H9 (cell line): ENCODE results near the gene NAA60. TPM values are rescaled to one million over a fixed set of nuclear protein-coding genes. Genes with fewer than 3 reads are reported as not detected.

Experiments used
- DNase-seq: peaks from one replicate; pipeline ENCODE4 v3.0.0-alpha.2; 2017
- H2AFZ ChIP-seq: one replicate; pipeline ENCODE4 v1.6.1; 2013; ENCODE audit warnings: mild to moderate bottlenecking, low read length, control low read depth, moderate library complexity
- H2AK5ac ChIP-seq: 2 replicates; pipeline ENCODE4 v1.6.1; 2013; ENCODE audit warnings: low read length, control low read depth, mixed read lengths; ENCODE audit not compliant: insufficient read length
- H2BK120ac ChIP-seq: one replicate; pipeline ENCODE4 v1.6.1; 2013; ENCODE audit warnings: low read depth, mild to moderate bottlenecking, low read length, control low read depth, inconsistent platforms; ENCODE audit not compliant: poor library complexity, severe bottlenecking
- H2BK12ac ChIP-seq: 2 replicates; pipeline ENCODE4 v1.6.1; 2013; ENCODE audit warnings: low read length, control low read depth, mixed read lengths, low read depth; ENCODE audit not compliant: insufficient read length
- H2BK15ac ChIP-seq: 2 replicates; pipeline ENCODE4 v1.6.1; 2013; ENCODE audit warnings: low read depth, low read length, control low read depth
- H2BK20ac ChIP-seq: one replicate; pipeline ENCODE4 v1.6.1; 2013; ENCODE audit warnings: low read depth, mild to moderate bottlenecking, low read length, control low read depth, inconsistent platforms; ENCODE audit not compliant: poor library complexity, severe bottlenecking
- H2BK5ac ChIP-seq: 2 replicates; pipeline ENCODE4 v1.6.1; 2013; ENCODE audit warnings: low read length, control low read depth, mixed read lengths; ENCODE audit not compliant: insufficient read length
- H3K14ac ChIP-seq: 2 replicates; pipeline ENCODE4 v1.6.1; 2013; ENCODE audit warnings: low read length, control low read depth; ENCODE audit not compliant: insufficient read depth
- H3K18ac ChIP-seq: 2 replicates; pipeline ENCODE4 v1.6.1; 2013; ENCODE audit warnings: low read depth, mild to moderate bottlenecking, mixed read lengths, low read length, control low read depth; ENCODE audit not compliant: insufficient read length
- H3K23ac ChIP-seq: 2 replicates; pipeline ENCODE4 v1.6.1; 2013; ENCODE audit warnings: low read length, control low read depth, mixed read lengths, low read depth; ENCODE audit not compliant: insufficient read length
- H3K23me2 ChIP-seq: 2 replicates; pipeline ENCODE4 v1.6.1; 2013; ENCODE audit warnings: low read depth, mild to moderate bottlenecking, mixed read lengths, low read length, control low read depth; ENCODE audit not compliant: insufficient read length, poor library complexity, severe bottlenecking
- H3K27ac ChIP-seq: 2 replicates; pipeline ENCODE4 v1.5.1; 2013; ENCODE audit warnings: low read length, control low read depth, mixed read lengths, low read depth; ENCODE audit not compliant: insufficient read length
- H3K27me3 ChIP-seq: 2 replicates; pipeline ENCODE4 v1.6.1; 2013; ENCODE audit warnings: low read length, control low read depth, inconsistent platforms; ENCODE audit not compliant: insufficient read depth
- H3K4ac ChIP-seq: 2 replicates; pipeline ENCODE4 v1.6.1; 2013; ENCODE audit warnings: low read depth, mild to moderate bottlenecking, control low read depth, inconsistent platforms, low read length, moderate library complexity
- H3K4me1 ChIP-seq: 2 replicates; pipeline ENCODE4 v1.6.1; 2013; ENCODE audit warnings: low read length, control low read depth, inconsistent platforms; ENCODE audit not compliant: insufficient read depth
- H3K4me2 ChIP-seq: 2 replicates; pipeline ENCODE4 v1.6.1; 2013; ENCODE audit warnings: low read length, control low read depth, mixed read lengths; ENCODE audit not compliant: insufficient read length, insufficient read depth
- H3K56ac ChIP-seq: 2 replicates; pipeline ENCODE4 v1.6.1; 2013; ENCODE audit warnings: low read depth, mild to moderate bottlenecking, mixed read lengths, low read length, control low read depth; ENCODE audit not compliant: insufficient read length
- H3K79me1 ChIP-seq: 2 replicates; pipeline ENCODE4 v1.6.1; 2013; ENCODE audit warnings: low read depth, mild to moderate bottlenecking, moderate library complexity, low read length, control low read depth, inconsistent platforms; ENCODE audit not compliant: insufficient read depth, poor library complexity, severe bottlenecking
- H3K79me2 ChIP-seq: 2 replicates; pipeline ENCODE4 v1.6.1; 2013; ENCODE audit warnings: low read length, control low read depth, inconsistent platforms; ENCODE audit not compliant: insufficient read depth
- H3K9ac ChIP-seq: 2 replicates; pipeline ENCODE4 v1.6.1; 2013; ENCODE audit warnings: low read length, control low read depth, mixed read lengths; ENCODE audit not compliant: insufficient read length; ENCODE audit errors: extremely low read depth
- H3K9me3 ChIP-seq: one replicate; pipeline ENCODE4 v1.6.1; 2013; ENCODE audit warnings: low read depth, low read length, inconsistent platforms; ENCODE audit not compliant: control insufficient read depth
- H3T11ph ChIP-seq: one replicate; pipeline ENCODE4 v1.6.1; 2013; ENCODE audit warnings: mild to moderate bottlenecking, low read length, control low read depth, inconsistent platforms
- H4K20me1 ChIP-seq: one replicate; pipeline ENCODE4 v1.6.1; 2013; ENCODE audit not compliant: control insufficient read depth, insufficient read length, insufficient read depth
- H4K5ac ChIP-seq: 2 replicates; pipeline ENCODE4 v1.6.1; 2013; ENCODE audit warnings: low read depth, mild to moderate bottlenecking, mixed read lengths, low read length, control low read depth; ENCODE audit not compliant: insufficient read length
- H4K8ac ChIP-seq: replicated peaks from 2 replicates; pipeline ENCODE4 v1.6.1; 2013; ENCODE audit warnings: low read length, control low read depth, mixed read lengths, low read depth; ENCODE audit not compliant: insufficient read length
- H4K91ac ChIP-seq: 2 replicates; pipeline ENCODE4 v1.6.1; 2013; ENCODE audit warnings: low read depth, mild to moderate bottlenecking, moderate library complexity, mixed read lengths, low read length, control low read depth; ENCODE audit not compliant: insufficient read length
- H3K27ac Mint-ChIP-seq, 3 experiments: 2 replicates in 2 of 3; 3 replicates in 1 of 3; pipeline ENCODE4 v1.8.0; 2020 to 2021; ENCODE audit warnings: mixed read lengths in 3 of 3, mild to moderate bottlenecking in 1 of 3, moderate library complexity in 1 of 3
- H3K27me3 Mint-ChIP-seq: 2 replicates; pipeline ENCODE4 v1.8.0; 2021; ENCODE audit warnings: low read depth, mild to moderate bottlenecking, moderate library complexity, mixed read lengths
- H3K36me3 Mint-ChIP-seq, 3 experiments: 2 replicates in 2 of 3; 3 replicates in 1 of 3; pipeline ENCODE4 v1.8.0; 2020 to 2021; ENCODE audit warnings: low read depth in 3 of 3, mixed read lengths in 3 of 3; ENCODE audit not compliant: insufficient read depth in 1 of 3
- H3K4me1 Mint-ChIP-seq, 2 experiments: 2 replicates each; pipeline ENCODE4 v1.8.0; 2020; ENCODE audit warnings: mixed read lengths in 2 of 2
- H3K4me3 Mint-ChIP-seq, 2 experiments: 2 replicates in 1 of 2; 3 replicates in 1 of 2; pipeline ENCODE4 v1.8.0; 2020 to 2021; ENCODE audit warnings: mild to moderate bottlenecking in 2 of 2, mixed read lengths in 2 of 2, moderate library complexity in 1 of 2
- H3K9me3 Mint-ChIP-seq, 2 experiments: 2 replicates in 1 of 2; 3 replicates in 1 of 2; pipeline ENCODE4 v1.8.0; 2020; ENCODE audit warnings: mild to moderate bottlenecking in 2 of 2, mixed read lengths in 2 of 2, moderate library complexity in 1 of 2
- WGBS: extraction: QIAGEN DNeasy Blood & Tissue Kit; methylation state at CpG from one replicate; pipeline ENCODE4 v1.1.7; 2013; ENCODE audit warnings: missing lambda C conversion rate, low lambda C conversion rate, mixed read lengths; ENCODE audit not compliant: insufficient read length; ENCODE audit errors: extremely low coverage; 5-methylcytosine and 5-hydroxymethylcytosine counted together
- total RNA-seq: library from RNA; stranded (reverse); gene quantifications from 2 replicates; pipeline ENCODE4 v1.2.1, GENCODE V29; 2021
- TF ChIP-seq, protein P1 (sequence below): fragments of 200-600 bp; sonication (generic); conservative IDR thresholded peaks from 3 replicates; pipeline ENCODE4 v1.8.0; 2021; ENCODE audit warnings: antibody characterized with exemption, mild to moderate bottlenecking

The NAA60 gene
- total RNA-seq, 1 experiment from 2014 or later = 49.3 TPM

DNA sequence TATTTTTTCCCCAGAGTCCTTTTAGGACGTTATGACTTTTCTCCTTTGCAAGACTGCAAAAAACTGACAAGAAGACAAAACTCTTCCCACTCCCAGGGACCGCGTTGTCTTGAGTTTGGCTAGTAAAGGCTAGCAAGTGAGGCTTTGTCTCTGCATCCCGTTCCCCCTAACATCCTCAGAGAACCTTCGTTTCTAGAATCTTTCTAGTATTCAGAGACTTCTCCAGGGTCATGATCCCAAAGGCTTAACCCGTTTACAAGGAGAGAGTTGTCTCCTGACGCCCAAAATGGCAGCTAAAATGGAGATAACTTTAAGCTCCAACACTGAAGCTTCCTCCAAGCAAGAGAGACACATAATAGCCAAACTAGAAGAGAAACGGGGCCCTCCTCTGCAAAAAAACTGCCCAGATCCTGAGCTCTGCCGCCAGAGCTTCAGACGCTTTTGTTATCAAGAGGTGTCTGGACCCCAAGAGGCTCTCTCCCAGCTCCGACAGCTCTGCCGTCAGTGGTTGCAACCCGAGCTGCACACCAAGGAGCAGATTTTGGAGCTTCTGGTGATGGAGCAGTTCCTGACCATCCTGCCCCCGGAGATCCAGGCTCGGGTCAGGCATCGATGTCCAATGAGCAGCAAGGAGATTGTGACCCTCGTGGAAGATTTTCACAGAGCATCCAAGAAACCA, 41.6 kb upstream of the NAA60 start:
- H3K9me3 ChIP-seq = peaks cover 12% of the 10 kb centered on the region
- peaks cover 57 to 65% (median 61%) of the 10 kb centered on the region in 3 experiments for H3K36me3 Mint-ChIP-seq
- WGBS = no CpG with 5 or more reads among the region's 17 CpGs
- H3K4me1 Mint-ChIP-seq = peaks cover 7 to 9% of the 10 kb centered on the region in 2 experiments
- 0 out of 2 replicates have a peak, but pooled peaks cover 3% of the 10 kb centered on the region for H3K79me2 ChIP-seq
- no peak overlapping the region for H3K56ac ChIP-seq
- H4K5ac ChIP-seq = no peak overlapping the region
- H2BK20ac ChIP-seq = no peak overlapping the region
- H2AK5ac ChIP-seq = no peak overlapping the region
- H2BK12ac ChIP-seq = no peak overlapping the region
- peak overlapping the region in 2 of 3 experiments; percentile 11 to 63; a peak in 2 of 7 replicates for H3K27ac Mint-ChIP-seq
- no peaks in the 10 kb centered on the region for H3K4me1 ChIP-seq
- H2BK15ac ChIP-seq = no peak overlapping the region
- peak; percentile 45 for DNase-seq
- peak overlapping the region; percentile 97 for H3K4me2 ChIP-seq
- no peak overlapping the region for H2BK120ac ChIP-seq
- no peaks in the 10 kb centered on the region for H3K27me3 Mint-ChIP-seq
- H4K91ac ChIP-seq = no peak overlapping the region
- no peak overlapping the region for H3K23ac ChIP-seq
- peaks cover 2% of the 10 kb centered on the region for H3K79me1 ChIP-seq
- H3K23me2 ChIP-seq = peaks cover 12% of the 10 kb centered on the region
- peak overlapping the region; percentile 55 for H3K9ac ChIP-seq
- H3K4ac ChIP-seq = no peak overlapping the region
- H3K27me3 ChIP-seq = no peaks in the 10 kb centered on the region
- no peak overlapping the region for H3K18ac ChIP-seq
- H3K14ac ChIP-seq = no peak overlapping the region
- TF ChIP-seq, protein P1, sequence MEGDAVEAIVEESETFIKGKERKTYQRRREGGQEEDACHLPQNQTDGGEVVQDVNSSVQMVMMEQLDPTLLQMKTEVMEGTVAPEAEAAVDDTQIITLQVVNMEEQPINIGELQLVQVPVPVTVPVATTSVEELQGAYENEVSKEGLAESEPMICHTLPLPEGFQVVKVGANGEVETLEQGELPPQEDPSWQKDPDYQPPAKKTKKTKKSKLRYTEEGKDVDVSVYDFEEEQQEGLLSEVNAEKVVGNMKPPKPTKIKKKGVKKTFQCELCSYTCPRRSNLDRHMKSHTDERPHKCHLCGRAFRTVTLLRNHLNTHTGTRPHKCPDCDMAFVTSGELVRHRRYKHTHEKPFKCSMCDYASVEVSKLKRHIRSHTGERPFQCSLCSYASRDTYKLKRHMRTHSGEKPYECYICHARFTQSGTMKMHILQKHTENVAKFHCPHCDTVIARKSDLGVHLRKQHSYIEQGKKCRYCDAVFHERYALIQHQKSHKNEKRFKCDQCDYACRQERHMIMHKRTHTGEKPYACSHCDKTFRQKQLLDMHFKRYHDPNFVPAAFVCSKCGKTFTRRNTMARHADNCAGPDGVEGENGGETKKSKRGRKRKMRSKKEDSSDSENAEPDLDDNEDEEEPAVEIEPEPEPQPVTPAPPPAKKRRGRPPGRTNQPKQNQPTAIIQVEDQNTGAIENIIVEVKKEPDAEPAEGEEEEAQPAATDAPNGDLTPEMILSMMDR = no peak
- H4K8ac ChIP-seq = no peak overlapping the region
- H3T11ph ChIP-seq = no peak overlapping the region
- H4K20me1 ChIP-seq = no peaks in the 10 kb centered on the region
- H3K9me3 Mint-ChIP-seq = peaks cover 32 to 39% of the 10 kb centered on the region in 2 experiments
- H2BK5ac ChIP-seq = no peak overlapping the region
- peak overlapping the region; percentile 52 for H2AFZ ChIP-seq
- H3K27ac ChIP-seq = no peak overlapping the region
- H3K4me3 Mint-ChIP-seq = peak overlapping the region; percentile 82 to 95
